ENCODE results near the gene ADAM10. TPM values are rescaled to one million over a fixed set of nuclear protein-coding genes. Genes with fewer than 3 reads are reported as not detected.
A peak's percentile ranks its signal among the peaks of the same experiment; 100 is the strongest.

ADAM10 gene
- polyA plus RNA-seq, 1 donor (not counting 4 experiments of a cell fraction or from before 2014, with no cell fraction given), result 198 TPM

DNA sequence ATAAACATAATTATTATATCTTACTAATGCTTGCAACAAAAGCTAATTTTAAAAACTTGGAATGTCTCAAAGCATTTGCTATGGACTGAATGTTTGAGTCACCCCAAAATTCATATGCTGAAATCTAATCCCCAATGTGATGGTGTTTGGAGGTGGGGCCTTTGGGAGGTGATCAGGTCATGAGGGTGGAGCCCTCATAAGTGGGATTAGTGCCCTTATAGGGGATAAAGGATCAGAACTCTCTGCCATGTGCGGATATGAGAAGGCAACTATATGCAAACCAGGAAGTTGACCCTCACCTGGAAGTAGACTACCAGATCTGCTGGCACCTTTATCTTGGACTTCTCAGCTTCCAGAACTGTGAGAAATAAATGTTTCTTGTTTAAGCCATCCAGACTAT lies 180.1 kb downstream of the ADAM10 start:
- no peaks in the 10 kb centered on the region for H3K36me3 ChIP-seq (ENCODE audit: control insufficient read depth in 2 of 2, extremely low read depth in 1 of 2, insufficient read depth in 2 of 2, low read length in 2 of 2)
- no peak overlapping the region for H2AFZ ChIP-seq (ENCODE audit: control insufficient read depth, low read length)
- H3K4me1 ChIP-seq (ENCODE audit: control insufficient read depth, extremely low read depth, insufficient read depth, low read length), result peaks cover 11% of the 10 kb centered on the region
- H3K27ac ChIP-seq (ENCODE audit: control insufficient read depth, insufficient read depth, low read length), result no peak overlapping the region
- H3K4me3 ChIP-seq (ENCODE audit: control insufficient read depth in 2 of 3, extremely low read depth in 1 of 3, insufficient read depth in 2 of 3, low read depth in 1 of 3, low read length in 3 of 3), result no peak overlapping the region
- no peaks in the 10 kb centered on the region for H3K9me1 ChIP-seq (ENCODE audit: control insufficient read depth, extremely low read depth, insufficient read depth, low read length)
- no peak for TF ChIP-seq CTCF (optimal IDR thresholded peaks at IDR 0.05 in 1 of 3, IDR thresholded peaks at IDR 0.05 in 1 of 3, conservative IDR thresholded peaks at IDR 0.05 in 1 of 3; ENCODE audit: extremely low read depth in 1 of 3, insufficient read depth in 2 of 3, low read length in 3 of 3)
- TF ChIP-seq EZH2 (IDR thresholded peaks at IDR 0.05; ENCODE audit: low read length), result no peak
- no peak for FAIRE-seq
- dilution Hi-C loops (cut with MboI; ENCODE audit: extremely low pct_ligation_motif_present, low sequenced_read_pairs), result no loop called here
- no peaks in the 10 kb centered on the region for H3K9me3 ChIP-seq (ENCODE audit: control insufficient read depth, low read depth, low read length)
- H3K4me2 ChIP-seq (ENCODE audit: control insufficient read depth, extremely low read depth, insufficient read depth, low read depth, low read length), result no peak overlapping the region
- no peaks in the 10 kb centered on the region for H3K79me2 ChIP-seq (ENCODE audit: control insufficient read depth, insufficient read depth, low read length)
- no peak for DNase-seq (ENCODE audit: low read depth, low spot score)
- no peak overlapping the region for H3K9ac ChIP-seq (ENCODE audit: control insufficient read depth, extremely low read depth, insufficient read depth, low read length)
- H3K27me3 ChIP-seq (ENCODE audit: control insufficient read depth, extremely low read depth, insufficient read depth, low read length), result no peaks in the 10 kb centered on the region
- no peaks in the 10 kb centered on the region for H4K20me1 ChIP-seq (ENCODE audit: control insufficient read depth, extremely low read depth, insufficient read depth, low read length)

DNA sequence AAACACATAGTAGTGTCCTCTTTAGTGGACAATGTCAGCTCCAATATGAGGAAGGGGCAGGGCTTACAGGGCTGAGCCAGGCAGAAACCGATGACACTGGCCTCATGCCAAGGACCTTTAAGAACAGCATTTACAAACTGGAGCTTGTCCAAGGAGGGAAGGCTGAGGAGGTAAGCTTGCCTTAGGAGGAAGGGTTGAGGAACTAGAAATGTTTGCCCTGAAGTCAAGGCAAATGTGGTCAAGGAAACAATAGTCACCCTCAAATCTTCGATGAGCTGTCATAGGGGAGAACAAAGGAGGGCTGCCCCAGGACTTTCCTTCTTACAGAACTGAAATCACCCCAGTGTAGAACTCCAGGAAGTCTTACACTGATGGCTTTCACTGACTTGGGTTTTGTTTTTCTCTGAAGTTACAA lies 181.3 kb downstream of the ADAM10 start:
- Histone ChIP-seq H3K36me3 (ENCODE audit: control insufficient read depth in 2 of 2, extremely low read depth in 1 of 2, insufficient read depth in 2 of 2, low read length in 2 of 2) (no peaks in the 10 kb centered on the region), H3K4me1 (ENCODE audit: control insufficient read depth, extremely low read depth, insufficient read depth, low read length) (peaks cover 11% of the 10 kb centered on the region), H3K27ac (ENCODE audit: control insufficient read depth, insufficient read depth, low read length) (peak overlapping the region; percentile 6), H3K9me3 (ENCODE audit: control insufficient read depth, low read depth, low read length) (no peaks in the 10 kb centered on the region), H3K4me3 (ENCODE audit: control insufficient read depth in 2 of 3, extremely low read depth in 1 of 3, insufficient read depth in 2 of 3, low read depth in 1 of 3, low read length in 3 of 3) (no peak overlapping the region), H3K27me3 (ENCODE audit: control insufficient read depth, extremely low read depth, insufficient read depth, low read length) (no peaks in the 10 kb centered on the region), H3K9ac (ENCODE audit: control insufficient read depth, extremely low read depth, insufficient read depth, low read length) (no peak overlapping the region), H3K4me2 (ENCODE audit: control insufficient read depth, extremely low read depth, insufficient read depth, low read depth, low read length) (peak overlapping the region; percentile 39), H3K79me2 (ENCODE audit: control insufficient read depth, insufficient read depth, low read length) (no peaks in the 10 kb centered on the region), H4K20me1 (ENCODE audit: control insufficient read depth, extremely low read depth, insufficient read depth, low read length) (no peaks in the 10 kb centered on the region), H2AFZ (ENCODE audit: control insufficient read depth, low read length) (peak overlapping the region; percentile 17), H3K9me1 (ENCODE audit: control insufficient read depth, extremely low read depth, insufficient read depth, low read length) (no peaks in the 10 kb centered on the region)
- dilution Hi-C loops (cut with MboI; ENCODE audit: extremely low pct_ligation_motif_present, low sequenced_read_pairs), result no loop called here
- TF ChIP-seq EZH2 (IDR thresholded peaks at IDR 0.05; ENCODE audit: low read length), result no peak
- TF ChIP-seq CTCF (optimal IDR thresholded peaks at IDR 0.05 in 1 of 3, IDR thresholded peaks at IDR 0.05 in 1 of 3, conservative IDR thresholded peaks at IDR 0.05 in 1 of 3; ENCODE audit: extremely low read depth in 1 of 3, insufficient read depth in 2 of 3, low read length in 3 of 3), result no peak
- DNase-seq (ENCODE audit: low read depth, low spot score) (peak; percentile 50), FAIRE-seq (peak; percentile 94)
